Endodermal cell (in vitro differentiated cells): Measurements from ENCODE around the gene ARHGEF28. TPM values are rescaled to one million over a fixed set of nuclear protein-coding genes. Genes with fewer than 3 reads are reported as not detected.

Experiments
- DNase-seq: peaks from one replicate; pipeline ENCODE4 v3.0.0-alpha.2; 2017
- H3K27ac ChIP-seq: 2 replicates; pipeline ENCODE4 v1.5.1; 2013; ENCODE audit warnings: mild to moderate bottlenecking, low read depth, low read length, moderate library complexity
- H3K27me3 ChIP-seq: 2 replicates; pipeline ENCODE4 v1.6.1; 2013; ENCODE audit warnings: mild to moderate bottlenecking, low read length, moderate library complexity; ENCODE audit not compliant: insufficient read depth, control insufficient read depth, poor library complexity, severe bottlenecking
- H3K36me3 ChIP-seq: 2 replicates; pipeline ENCODE4 v1.7.0; 2013; ENCODE audit warnings: mild to moderate bottlenecking, low read length, moderate library complexity; ENCODE audit not compliant: control insufficient read depth, insufficient read depth
- H3K4me1 ChIP-seq: one replicate; pipeline ENCODE4 v1.7.0; 2013; ENCODE audit warnings: low read length; ENCODE audit not compliant: control insufficient read depth, insufficient read depth
- H3K4me3 ChIP-seq: 2 replicates; pipeline ENCODE4 v1.5.1; 2013; ENCODE audit warnings: mild to moderate bottlenecking, low read length, moderate library complexity
- H3K9ac ChIP-seq: 2 replicates; pipeline ENCODE4 v1.6.1; 2013; ENCODE audit warnings: mild to moderate bottlenecking, low read length, moderate library complexity; ENCODE audit not compliant: poor library complexity, severe bottlenecking; ENCODE audit errors: extremely low read depth
- H3K9me3 ChIP-seq: 2 replicates; pipeline ENCODE4 v1.6.1; 2013; ENCODE audit warnings: mild to moderate bottlenecking, low read length, moderate library complexity; ENCODE audit not compliant: control insufficient read depth
- H3K27ac Mint-ChIP-seq: 2 replicates; pipeline ENCODE4 v1.8.0; 2020; ENCODE audit warnings: mixed read lengths
- H3K27me3 Mint-ChIP-seq: 2 replicates; pipeline ENCODE4 v1.8.0; 2021; ENCODE audit warnings: mild to moderate bottlenecking, mixed read lengths; ENCODE audit not compliant: insufficient read depth
- H3K36me3 Mint-ChIP-seq: 2 replicates; pipeline ENCODE4 v1.8.0; 2020; ENCODE audit warnings: low read depth, mixed read lengths
- H3K4me1 Mint-ChIP-seq: 2 replicates; pipeline ENCODE4 v1.8.0; 2020; ENCODE audit warnings: mixed read lengths
- H3K4me3 Mint-ChIP-seq: 2 replicates; pipeline ENCODE4 v1.8.0; 2020; ENCODE audit warnings: mild to moderate bottlenecking, moderate library complexity, mixed read lengths
- H3K9me3 Mint-ChIP-seq: 2 replicates; pipeline ENCODE4 v1.8.0; 2020; ENCODE audit warnings: mild to moderate bottlenecking, mixed read lengths
- WGBS, 2 experiments: methylation state at CpG; one replicate each; pipeline versions ENCODE4 v1.1.5 to v1.1.7; 2013; ENCODE audit warnings: missing lambda C conversion rate in 2 of 2, mixed read lengths in 1 of 2; ENCODE audit not compliant: insufficient coverage in 1 of 2, insufficient read length in 1 of 2; 5-methylcytosine and 5-hydroxymethylcytosine counted together
- total RNA-seq, 2 donors: library from RNA; stranded (reverse); fragmentation: NEBNext Ultra II Directional in 1 of 2; extraction: Animal tissue kit (Norgen Biotek cat#: 25700) in 1 of 2; gene quantifications; 2 replicates in 1 of 2; 3 replicates in 1 of 2; pipeline ENCODE4 v1.2.1, GENCODE V29; 2021
- TF ChIP-seq, protein P1 (sequence below): fragments of 200-600 bp; sonication (generic); conservative IDR thresholded peaks from 2 replicates; pipeline ENCODE4 v1.5.0; 2021; ENCODE audit warnings: antibody characterized with exemption, mild to moderate bottlenecking

The ARHGEF28 gene
- total RNA-seq, 2 donors from 2014 or later: 0.92 to 1.2 TPM

GRCh38 chr5:73917891-73918290 is 291.9 kb downstream of the ARHGEF28 start:
- TF ChIP-seq, protein P1, sequence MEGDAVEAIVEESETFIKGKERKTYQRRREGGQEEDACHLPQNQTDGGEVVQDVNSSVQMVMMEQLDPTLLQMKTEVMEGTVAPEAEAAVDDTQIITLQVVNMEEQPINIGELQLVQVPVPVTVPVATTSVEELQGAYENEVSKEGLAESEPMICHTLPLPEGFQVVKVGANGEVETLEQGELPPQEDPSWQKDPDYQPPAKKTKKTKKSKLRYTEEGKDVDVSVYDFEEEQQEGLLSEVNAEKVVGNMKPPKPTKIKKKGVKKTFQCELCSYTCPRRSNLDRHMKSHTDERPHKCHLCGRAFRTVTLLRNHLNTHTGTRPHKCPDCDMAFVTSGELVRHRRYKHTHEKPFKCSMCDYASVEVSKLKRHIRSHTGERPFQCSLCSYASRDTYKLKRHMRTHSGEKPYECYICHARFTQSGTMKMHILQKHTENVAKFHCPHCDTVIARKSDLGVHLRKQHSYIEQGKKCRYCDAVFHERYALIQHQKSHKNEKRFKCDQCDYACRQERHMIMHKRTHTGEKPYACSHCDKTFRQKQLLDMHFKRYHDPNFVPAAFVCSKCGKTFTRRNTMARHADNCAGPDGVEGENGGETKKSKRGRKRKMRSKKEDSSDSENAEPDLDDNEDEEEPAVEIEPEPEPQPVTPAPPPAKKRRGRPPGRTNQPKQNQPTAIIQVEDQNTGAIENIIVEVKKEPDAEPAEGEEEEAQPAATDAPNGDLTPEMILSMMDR: no peak
- Mint-ChIP-seq H3K4me1 (peaks cover 8% of the 10 kb centered on the region), H3K4me3 (no peak overlapping the region), H3K9me3 (no peaks in the 10 kb centered on the region), H3K36me3 (no peaks in the 10 kb centered on the region), H3K27me3 (no peaks in the 10 kb centered on the region), H3K27ac (no peak overlapping the region)
- DNase-seq: no peak
- H3K36me3 ChIP-seq: no peaks in the 10 kb centered on the region
- H3K4me3 ChIP-seq: no peak overlapping the region
- no peak overlapping the region for H3K27ac ChIP-seq
- no peaks in the 10 kb centered on the region for H3K27me3 ChIP-seq
- no peak overlapping the region for H3K9ac ChIP-seq
- peaks cover 1% of the 10 kb centered on the region for H3K4me1 ChIP-seq
- no peaks in the 10 kb centered on the region for H3K9me3 ChIP-seq
- WGBS, 2 experiments: 93 to 100% methylated on average over 2 to 4 of the region's 4 CpGs

DNA sequence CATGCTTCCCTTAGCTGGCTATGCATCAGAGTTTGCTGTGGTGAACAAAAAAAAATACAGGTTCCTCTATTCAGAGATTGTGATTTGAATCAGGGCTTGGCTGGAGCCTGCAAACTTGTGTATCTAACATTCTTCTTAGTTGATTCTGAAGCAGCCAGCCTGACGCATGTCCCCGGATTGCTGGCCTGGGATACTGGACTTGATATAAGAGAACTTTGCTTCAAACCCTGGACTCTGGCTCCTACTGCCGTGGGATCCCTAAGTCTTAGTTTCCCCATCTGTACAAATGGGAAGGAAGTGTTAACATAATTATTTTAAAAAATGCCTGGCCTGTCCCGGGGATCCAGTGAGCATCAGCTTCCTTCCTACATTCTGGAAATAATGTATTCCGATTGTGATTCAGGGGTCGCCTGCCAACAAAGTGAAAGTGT is 292.8 kb downstream of the ARHGEF28 start:
- Histone ChIP-seq H3K9me3 (no peaks in the 10 kb centered on the region), H3K9ac (no peak overlapping the region), H3K27me3 (no peaks in the 10 kb centered on the region), H3K4me1 (no peaks in the 10 kb centered on the region), H3K4me3 (no peak overlapping the region), H3K36me3 (no peaks in the 10 kb centered on the region), H3K27ac (no peak overlapping the region)
- no peak overlapping the region for H3K4me3 Mint-ChIP-seq
- no peaks in the 10 kb centered on the region for H3K36me3 Mint-ChIP-seq
- no peaks in the 10 kb centered on the region for H3K27me3 Mint-ChIP-seq
- no peaks in the 10 kb centered on the region for H3K9me3 Mint-ChIP-seq
- no peaks in the 10 kb centered on the region for H3K4me1 Mint-ChIP-seq
- no peak overlapping the region for H3K27ac Mint-ChIP-seq
- TF ChIP-seq, protein P1: no peak
- 88 to 94% methylated on average over 4 to 6 of the region's 6 CpGs for WGBS, 2 experiments
- DNase-seq: no peak

- H3K9me3 Mint-ChIP-seq: no peaks in the 10 kb centered on the region
- Histone ChIP-seq H3K4me3 (no peak overlapping the region), H3K27ac (no peak overlapping the region), H3K9ac (no peak overlapping the region), H3K27me3 (no peaks in the 10 kb centered on the region), H3K4me1 (no peaks in the 10 kb centered on the region), H3K36me3 (no peaks in the 10 kb centered on the region), H3K9me3 (no peaks in the 10 kb centered on the region)
- no peak for DNase-seq
- no peaks in the 10 kb centered on the region for H3K36me3 Mint-ChIP-seq
- TF ChIP-seq, protein P1: no peak
- no peaks in the 10 kb centered on the region for H3K4me1 Mint-ChIP-seq
- H3K4me3 Mint-ChIP-seq: no peak overlapping the region
- 86 to 100% methylated on average over 2 to 3 of the region's 3 CpGs for WGBS, 2 experiments
- H3K27ac Mint-ChIP-seq: no peak overlapping the region
- H3K27me3 Mint-ChIP-seq: no peaks in the 10 kb centered on the region
These were observed 295.7 kb downstream of the ARHGEF28 start for GRCh38 chr5:73921741-73922140.
